Skeletal muscle satellite cell (primary cell): ENCODE results near the gene ECI1.

Experiments
- H3K27me3 ChIP-seq: 2 replicates; pipeline ENCODE4 v1.7.0; 2013; ENCODE audit warnings: low read length; ENCODE audit not compliant: control insufficient read depth, insufficient read depth
- H3K36me3 ChIP-seq: 2 replicates; pipeline ENCODE4 v1.7.0; 2013; ENCODE audit warnings: mild to moderate bottlenecking, control low read depth, low read length; ENCODE audit not compliant: insufficient read depth
- H3K4me1 ChIP-seq: 2 replicates; pipeline ENCODE4 v1.7.0; 2013; ENCODE audit warnings: low read length; ENCODE audit not compliant: control insufficient read depth, insufficient read depth
- H3K4me2 ChIP-seq: 2 replicates; pipeline ENCODE4 v1.7.0; 2013; ENCODE audit warnings: mild to moderate bottlenecking, low read length
- H3K4me3 ChIP-seq: 2 replicates; pipeline ENCODE4 v1.7.0; 2013; ENCODE audit warnings: low read length
- H3K9ac ChIP-seq: 2 replicates; pipeline ENCODE4 v1.7.0; 2013; ENCODE audit warnings: mild to moderate bottlenecking, low read depth, low read length, moderate library complexity
- H3K9me3 ChIP-seq: replicated peaks from 2 replicates; pipeline ENCODE4 v1.7.0; 2013; ENCODE audit warnings: mild to moderate bottlenecking, control low read depth, low read length

ECI1 gene

DNA sequence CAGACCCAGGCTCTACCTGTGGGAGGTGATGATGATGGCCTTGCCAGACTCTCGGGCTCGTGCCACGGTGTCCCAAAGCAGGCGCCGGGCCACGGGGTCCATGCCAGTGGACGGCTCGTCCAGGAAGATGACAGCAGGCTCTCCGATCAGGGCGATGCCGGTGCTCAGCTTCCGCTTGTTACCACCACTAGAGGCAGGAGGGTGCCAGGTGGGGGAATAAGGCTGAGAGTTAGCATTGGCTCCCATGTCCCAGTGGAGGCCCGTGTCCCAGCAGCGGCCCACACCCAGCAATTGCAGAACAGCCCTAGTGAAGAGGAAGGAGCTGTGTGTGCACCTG lies 26.9 kb upstream of the ECI1 start:
- Histone ChIP-seq H3K9ac (no peak overlapping the region), H3K4me3 (no peak overlapping the region), H3K36me3 (no peaks in the 10 kb centered on the region), H3K9me3 (no peaks in the 10 kb centered on the region), H3K4me1 (no peaks in the 10 kb centered on the region), H3K27me3 (peaks cover 10% of the 10 kb centered on the region), H3K4me2 (no peak overlapping the region)

DNA sequence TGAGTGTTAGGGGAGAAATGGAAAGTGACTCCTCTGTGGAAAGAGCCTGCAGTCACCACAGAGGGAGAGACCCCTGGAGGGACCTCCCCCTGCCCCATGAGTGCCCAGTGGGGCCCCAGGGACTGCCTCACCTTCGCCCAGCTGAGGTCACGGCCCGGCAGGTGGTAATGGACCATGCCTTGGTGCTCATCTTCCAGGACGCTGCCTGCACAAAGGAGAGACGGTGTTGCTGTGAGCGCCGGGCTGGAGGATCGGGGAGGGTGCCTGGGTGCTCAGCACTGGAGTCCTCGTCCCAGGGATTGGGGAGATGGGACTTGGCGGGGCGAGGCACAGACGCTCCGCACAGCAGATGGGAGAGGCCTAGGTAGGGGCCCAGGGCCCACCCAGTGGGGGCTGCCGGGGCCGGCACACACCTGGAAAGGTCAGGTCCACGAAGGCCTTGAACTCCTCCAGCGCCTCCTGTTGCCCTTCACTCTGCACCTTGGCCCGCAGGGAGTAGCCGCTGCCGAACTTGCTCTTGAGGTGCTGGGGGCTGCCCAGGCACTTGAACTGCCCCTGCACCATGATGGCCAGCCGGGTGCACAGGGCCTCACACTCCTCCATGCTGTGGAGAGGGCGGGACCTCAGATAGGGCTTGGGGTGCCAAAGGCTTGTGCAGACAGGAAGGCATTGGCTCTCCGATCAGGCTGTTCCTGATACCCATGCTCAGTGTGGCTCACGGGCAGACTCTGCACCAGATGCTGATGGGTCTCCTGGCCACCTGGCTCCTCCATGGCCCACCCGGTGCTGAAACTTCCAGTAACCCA lies 26.3 kb upstream of the ECI1 start:
- Histone ChIP-seq H3K9me3 (no peaks in the 10 kb centered on the region), H3K27me3 (peaks cover 10% of the 10 kb centered on the region), H3K9ac (no peak overlapping the region), H3K4me3 (no peak overlapping the region), H3K4me2 (no peak overlapping the region), H3K4me1 (no peaks in the 10 kb centered on the region), H3K36me3 (no peaks in the 10 kb centered on the region)

DNA sequence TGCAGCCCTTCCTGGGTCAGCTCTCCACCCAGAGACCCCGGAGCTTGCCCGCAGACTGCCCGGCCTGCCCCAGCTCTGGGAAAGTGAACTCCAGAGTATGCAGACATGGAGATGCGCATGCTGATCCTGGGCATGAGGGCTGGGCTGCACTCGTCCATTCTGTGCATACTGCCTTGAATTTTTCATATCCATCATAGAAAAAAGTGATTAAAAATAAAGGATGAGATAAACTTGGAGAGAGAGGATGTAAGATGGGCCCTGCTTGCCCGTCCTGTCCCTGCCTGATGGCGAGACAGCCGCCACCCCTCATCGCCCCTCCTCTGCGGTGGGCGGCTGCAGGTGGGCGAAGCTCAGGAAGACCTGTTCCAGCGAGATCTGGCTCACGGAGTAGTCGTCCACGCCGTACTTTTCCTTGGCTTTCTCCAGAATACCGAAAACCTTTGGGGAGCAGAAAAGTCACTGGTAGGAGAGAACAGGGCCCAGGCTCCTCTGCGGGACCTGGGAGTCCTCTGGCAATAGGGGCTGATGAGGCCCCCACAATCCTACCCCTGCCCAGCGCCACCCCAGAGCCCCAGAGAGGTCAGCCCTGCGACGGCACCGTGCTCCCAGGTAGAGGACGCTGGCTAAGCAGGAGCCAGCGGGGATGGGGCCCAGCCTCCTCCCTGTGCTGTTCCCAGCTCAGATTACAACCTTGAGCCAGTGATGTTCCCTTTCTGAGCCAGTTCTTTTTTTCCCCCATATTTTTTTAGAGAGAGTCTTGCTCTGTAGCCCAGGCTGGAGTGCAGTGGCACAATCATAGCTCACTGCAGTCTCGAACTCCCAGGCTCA lies 25.2 kb upstream of the ECI1 start:
- H3K9me3 ChIP-seq = no peaks in the 10 kb centered on the region
- H3K36me3 ChIP-seq = no peaks in the 10 kb centered on the region
- no peak overlapping the region for H3K4me3 ChIP-seq
- peaks cover 10% of the 10 kb centered on the region for H3K27me3 ChIP-seq
- H3K9ac ChIP-seq = no peak overlapping the region
- H3K4me1 ChIP-seq = no peaks in the 10 kb centered on the region
- no peak overlapping the region for H3K4me2 ChIP-seq

DNA sequence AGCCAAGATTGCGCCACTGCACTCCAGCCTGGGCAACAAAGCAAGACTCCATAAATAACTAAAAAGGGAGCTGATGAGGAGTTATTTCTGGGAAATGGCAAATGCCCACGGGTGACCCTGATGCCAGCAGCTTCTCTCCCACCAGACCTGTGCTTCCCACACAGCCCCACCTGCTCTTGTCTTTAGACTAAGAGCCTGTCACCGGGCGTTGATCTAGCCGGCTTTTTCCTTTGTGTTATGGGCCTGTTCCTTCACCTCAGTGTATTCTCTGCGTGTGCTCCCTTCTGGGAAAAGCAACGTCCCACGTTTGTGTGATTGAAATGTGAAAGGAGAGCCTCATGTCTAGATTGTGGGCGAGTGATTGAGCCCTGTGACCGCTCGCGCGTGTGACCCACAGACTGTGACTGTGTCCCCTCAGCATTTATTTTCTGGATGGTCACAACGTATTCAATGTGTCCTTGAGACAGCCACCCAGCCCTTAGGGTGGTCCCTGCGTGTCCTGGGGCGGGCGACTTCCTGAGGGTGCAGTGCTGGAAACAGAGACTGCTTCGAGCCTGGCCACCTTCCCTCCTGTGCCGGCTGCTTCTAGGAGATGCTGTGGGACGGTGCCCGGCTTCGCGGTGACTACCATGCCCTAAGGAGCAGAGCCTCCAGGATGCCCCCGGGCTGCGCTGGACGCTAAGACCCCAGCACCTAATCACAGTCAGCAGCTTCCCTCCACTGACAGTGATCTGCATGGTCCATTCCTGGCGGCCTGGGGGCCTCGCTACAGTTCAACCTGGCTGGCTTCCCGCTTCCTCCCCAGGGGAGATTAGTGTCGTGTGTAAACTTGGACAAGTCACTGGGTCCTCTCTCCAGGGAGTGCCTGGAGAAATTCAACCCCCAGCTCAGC lies 24.3 kb upstream of the ECI1 start:
- no peaks in the 10 kb centered on the region for H3K36me3 ChIP-seq
- H3K4me1 ChIP-seq = no peaks in the 10 kb centered on the region
- no peaks in the 10 kb centered on the region for H3K9me3 ChIP-seq
- no peak overlapping the region for H3K9ac ChIP-seq
- H3K4me2 ChIP-seq = no peak overlapping the region
- H3K27me3 ChIP-seq = peaks cover 9% of the 10 kb centered on the region
- no peak overlapping the region for H3K4me3 ChIP-seq

DNA sequence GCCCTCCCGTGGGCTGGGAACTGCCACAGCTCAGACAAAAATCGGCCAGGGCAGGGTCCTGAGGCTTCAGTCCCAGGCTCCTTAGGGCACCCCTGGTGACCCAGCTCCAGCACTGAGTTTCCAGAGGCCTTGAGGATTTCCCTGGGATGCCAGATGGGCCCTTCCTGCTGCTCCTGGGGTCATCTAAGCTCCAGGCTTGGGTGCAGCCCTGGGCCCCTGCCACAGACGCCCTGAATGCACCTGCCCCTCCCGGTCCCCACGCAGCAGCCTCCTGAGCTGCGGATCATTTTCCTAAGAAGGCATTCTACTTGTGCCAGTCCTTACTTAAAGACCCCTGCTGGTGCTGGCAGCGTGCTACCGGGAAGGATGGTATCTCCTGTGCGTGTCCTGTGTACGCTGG lies 22.5 kb upstream of the ECI1 start:
- H3K36me3 ChIP-seq = no peaks in the 10 kb centered on the region
- no peak overlapping the region for H3K4me2 ChIP-seq
- H3K4me1 ChIP-seq = peaks cover 10% of the 10 kb centered on the region
- H3K9ac ChIP-seq = no peak overlapping the region
- peaks cover 3% of the 10 kb centered on the region for H3K27me3 ChIP-seq
- H3K4me3 ChIP-seq = no peak overlapping the region
- no peaks in the 10 kb centered on the region for H3K9me3 ChIP-seq

DNA sequence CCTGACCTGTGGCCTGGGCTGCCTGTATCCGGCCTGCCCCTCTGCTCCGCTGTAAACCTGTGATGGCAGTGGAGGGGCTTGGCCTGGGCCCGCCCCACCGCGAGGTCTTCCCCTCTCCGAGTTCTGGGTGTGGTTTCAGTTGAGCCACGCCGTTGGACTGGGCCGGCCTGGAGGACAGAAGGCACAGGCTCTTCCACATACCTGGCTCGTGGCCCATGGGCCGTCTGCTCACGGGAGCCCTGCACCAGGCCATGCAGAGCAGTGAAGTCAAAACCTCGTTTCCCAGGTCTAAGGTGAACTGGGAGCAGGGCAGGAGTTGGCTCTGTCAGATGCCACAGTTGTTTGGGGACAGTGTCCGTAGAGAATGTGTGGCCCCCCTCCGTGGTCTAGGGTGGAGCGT lies 22.1 kb upstream of the ECI1 start:
- H3K36me3 ChIP-seq = no peaks in the 10 kb centered on the region
- no peak overlapping the region for H3K4me2 ChIP-seq
- peaks cover 2% of the 10 kb centered on the region for H3K27me3 ChIP-seq
- peaks cover 10% of the 10 kb centered on the region for H3K4me1 ChIP-seq
- H3K4me3 ChIP-seq = no peak overlapping the region
- H3K9me3 ChIP-seq = no peaks in the 10 kb centered on the region
- no peak overlapping the region for H3K9ac ChIP-seq

DNA sequence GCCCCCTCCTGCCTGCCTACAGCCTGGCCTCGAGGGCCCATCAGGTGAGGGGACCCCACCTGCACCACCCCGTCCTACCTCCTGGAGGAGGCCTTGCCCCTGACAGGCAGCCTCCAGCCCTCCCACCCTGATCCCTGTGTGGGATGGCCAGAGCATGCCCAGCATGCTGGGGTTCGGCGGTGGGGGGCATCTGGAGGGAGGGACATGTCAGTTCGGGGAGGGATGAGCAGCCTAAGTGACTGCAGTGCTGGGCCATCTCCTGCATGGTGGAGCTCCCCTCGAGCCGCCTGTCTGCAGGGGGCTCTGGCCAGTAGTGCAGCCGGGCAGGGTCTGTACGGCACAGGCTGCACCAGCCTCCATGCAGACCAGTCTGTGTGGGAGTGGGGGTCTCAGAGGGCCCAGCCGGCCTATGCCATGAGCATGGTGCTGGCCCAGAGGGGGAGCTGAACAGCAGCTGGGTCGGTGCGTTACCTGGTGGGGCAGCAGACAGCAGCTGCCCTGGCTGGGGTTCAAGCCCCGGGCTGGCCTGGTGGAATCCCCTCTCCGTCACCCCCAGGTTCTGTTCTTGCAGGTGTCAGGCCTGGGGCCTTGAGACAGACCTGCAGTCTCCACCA lies 20.6 kb upstream of the ECI1 start:
- no peaks in the 10 kb centered on the region for H3K36me3 ChIP-seq
- H3K4me2 ChIP-seq = no peak overlapping the region
- H3K27me3 ChIP-seq = no peaks in the 10 kb centered on the region
- no peak overlapping the region for H3K9ac ChIP-seq
- H3K4me1 ChIP-seq = peaks cover 10% of the 10 kb centered on the region
- H3K9me3 ChIP-seq = no peaks in the 10 kb centered on the region
- H3K4me3 ChIP-seq = no peak overlapping the region

DNA sequence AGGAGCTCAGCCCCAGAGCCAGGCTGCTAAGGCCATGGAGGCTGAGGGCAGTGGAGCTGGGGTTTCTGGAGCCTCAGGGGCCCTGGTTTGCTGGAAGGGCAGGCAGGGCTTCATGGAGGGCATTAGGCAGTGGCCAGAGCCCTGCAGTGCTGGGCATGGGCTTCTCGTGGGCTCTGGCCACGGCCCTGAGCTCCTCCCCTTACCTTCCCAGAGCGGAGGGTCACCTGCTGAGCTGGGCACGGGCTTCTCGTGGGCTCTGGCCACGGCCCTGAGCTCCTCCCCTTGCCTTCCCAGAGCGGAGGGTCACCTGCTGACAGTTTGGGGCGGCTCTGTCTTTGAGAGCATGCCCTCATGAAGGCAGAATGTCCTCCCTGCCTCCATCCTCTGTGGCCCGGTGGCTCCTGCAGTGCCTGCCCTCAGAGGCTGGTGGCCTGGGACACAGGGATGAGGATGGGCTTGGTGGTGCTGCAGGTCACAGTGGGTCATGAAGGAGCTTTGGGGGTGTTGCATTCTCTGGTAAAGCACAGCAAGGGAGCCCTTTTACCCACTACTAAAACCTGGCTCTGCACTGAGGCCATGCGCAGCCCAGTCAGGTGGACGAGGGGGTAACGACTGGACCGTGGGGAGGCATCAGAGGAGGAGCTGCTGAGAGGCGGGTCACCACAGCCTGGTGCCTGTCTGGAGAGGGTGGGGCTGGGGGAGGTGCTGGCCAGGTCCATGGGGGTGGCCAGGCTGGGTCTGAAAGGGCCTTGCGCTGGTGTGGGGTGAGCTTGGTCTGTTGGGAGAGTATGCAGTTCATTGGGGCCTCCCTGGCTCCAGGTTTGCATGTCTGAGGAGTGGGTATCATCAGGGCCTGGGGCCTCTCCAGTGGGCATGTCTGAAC lies 19.4 kb upstream of the ECI1 start:
- Histone ChIP-seq H3K4me2 (no peak overlapping the region), H3K27me3 (no peaks in the 10 kb centered on the region), H3K4me1 (peaks cover 16% of the 10 kb centered on the region), H3K9me3 (no peaks in the 10 kb centered on the region), H3K4me3 (no peak overlapping the region), H3K36me3 (peaks cover under 1% of the 10 kb centered on the region), H3K9ac (no peak overlapping the region)

DNA sequence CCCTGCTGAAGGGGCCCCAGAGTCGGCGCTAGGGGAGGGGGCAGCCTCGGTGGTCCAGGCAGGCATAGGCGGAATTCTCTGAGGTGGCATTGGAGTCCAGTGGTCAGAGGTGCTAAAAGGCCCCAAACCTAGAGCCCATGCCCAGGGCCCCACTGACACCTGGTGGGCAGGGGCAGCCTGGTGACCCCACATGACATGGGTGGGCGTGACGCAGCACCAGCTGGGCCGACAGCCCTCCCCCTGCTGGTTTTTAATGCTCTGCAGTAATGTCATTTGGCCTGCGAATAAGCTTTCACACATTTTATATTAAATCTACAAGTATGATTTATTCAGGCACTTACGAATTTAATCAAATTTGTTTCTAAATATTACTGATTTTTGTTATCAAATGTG lies 18.7 kb upstream of the ECI1 start:
- H3K9me3 ChIP-seq = no peaks in the 10 kb centered on the region
- peaks cover 19% of the 10 kb centered on the region for H3K4me1 ChIP-seq
- no peak overlapping the region for H3K4me3 ChIP-seq
- H3K9ac ChIP-seq = no peak overlapping the region
- peaks cover 4% of the 10 kb centered on the region for H3K36me3 ChIP-seq
- H3K27me3 ChIP-seq = no peaks in the 10 kb centered on the region
- H3K4me2 ChIP-seq = peak overlapping the region; percentile 79

DNA sequence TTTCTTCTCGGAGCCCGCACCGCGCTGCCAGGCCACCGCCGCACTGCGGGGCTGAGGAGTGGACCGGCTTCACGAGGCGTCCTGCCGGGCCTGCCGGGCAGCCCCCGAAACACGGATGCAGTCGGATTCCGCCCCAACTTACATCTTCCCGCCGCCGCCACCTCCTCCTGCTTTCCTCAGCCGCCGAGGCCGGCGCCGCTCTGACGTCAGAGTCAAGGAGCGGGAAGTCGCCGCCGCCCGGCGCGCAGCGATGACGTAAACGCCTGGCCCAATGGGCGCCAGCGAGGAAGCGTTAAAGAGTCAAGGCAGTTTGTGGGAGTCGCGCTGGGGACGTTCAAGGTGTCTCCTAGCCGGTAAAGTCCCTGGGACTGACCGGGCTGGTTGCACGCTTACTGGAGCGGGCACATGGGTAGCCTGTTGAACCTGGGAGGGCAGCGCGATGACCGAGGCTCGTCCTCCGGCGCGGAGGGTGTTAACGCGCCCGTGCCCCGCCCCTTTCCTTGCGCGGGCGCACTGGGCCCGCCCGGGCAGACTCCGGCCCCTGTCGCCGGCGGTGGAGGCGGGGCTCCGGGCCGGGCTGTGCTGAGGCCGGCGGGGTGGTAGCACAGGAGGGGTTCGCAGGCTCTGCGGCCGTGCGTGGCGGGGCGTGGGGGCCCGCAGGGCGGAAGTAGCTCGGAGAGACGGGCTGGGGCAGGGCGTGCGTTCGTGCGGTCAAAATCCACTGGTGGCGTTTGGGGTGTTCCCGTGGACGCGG lies 16.7 kb upstream of the ECI1 start, which contains the start of gene RNPS1:
TSS of gene RNPS1 (minus strand) at position 214 of the 754 bp plus-strand sequence. CDS start 3,483 bp downstream, outside the sequence.
- H3K4me2 ChIP-seq = peak within 1 kb of the TSS; percentile 79
- H3K9ac ChIP-seq = peak within 1 kb of the TSS; percentile 82
- H3K36me3 ChIP-seq = peaks cover 22% of the 10 kb centered on the region
- H3K4me3 ChIP-seq = peak within 1 kb of the TSS; percentile 80
- H3K27me3 ChIP-seq = no peaks in the 10 kb centered on the region
- no peaks in the 10 kb centered on the region for H3K9me3 ChIP-seq
- peaks cover 35% of the 10 kb centered on the region for H3K4me1 ChIP-seq
